Tibial nerve (tissue), 4 donors: Measurements from ENCODE around the gene ABCA5.

Source experiments
- CTCF ChIP-seq, 5 experiments: fragments of 200-600 bp in 3 of 5; fragments of 450-650 bp in 2 of 5; sonication (generic) in 3 of 5; IDR thresholded peaks; one replicate each; pipeline ENCODE4 v1.5.1; 2016 to 2019; ENCODE audit warnings: antibody characterized with exemption in 5 of 5, mild to moderate bottlenecking in 3 of 5, moderate library complexity in 2 of 5
- EP300 ChIP-seq, 2 donors: sonication (generic); formaldehyde crosslinking; IDR thresholded peaks; one replicate each; pipeline ENCODE4 v1.6.1; 2017; ENCODE audit warnings: antibody characterized with exemption in 2 of 2, mild to moderate bottlenecking in 1 of 2
- POLR2A ChIP-seq, 2 donors: fragments of 450-650 bp; IDR thresholded peaks; one replicate each; pipeline ENCODE4 v1.6.1; 2017; ENCODE audit warnings: antibody characterized with exemption in 2 of 2, mild to moderate bottlenecking in 2 of 2, moderate library complexity in 2 of 2

DNA sequence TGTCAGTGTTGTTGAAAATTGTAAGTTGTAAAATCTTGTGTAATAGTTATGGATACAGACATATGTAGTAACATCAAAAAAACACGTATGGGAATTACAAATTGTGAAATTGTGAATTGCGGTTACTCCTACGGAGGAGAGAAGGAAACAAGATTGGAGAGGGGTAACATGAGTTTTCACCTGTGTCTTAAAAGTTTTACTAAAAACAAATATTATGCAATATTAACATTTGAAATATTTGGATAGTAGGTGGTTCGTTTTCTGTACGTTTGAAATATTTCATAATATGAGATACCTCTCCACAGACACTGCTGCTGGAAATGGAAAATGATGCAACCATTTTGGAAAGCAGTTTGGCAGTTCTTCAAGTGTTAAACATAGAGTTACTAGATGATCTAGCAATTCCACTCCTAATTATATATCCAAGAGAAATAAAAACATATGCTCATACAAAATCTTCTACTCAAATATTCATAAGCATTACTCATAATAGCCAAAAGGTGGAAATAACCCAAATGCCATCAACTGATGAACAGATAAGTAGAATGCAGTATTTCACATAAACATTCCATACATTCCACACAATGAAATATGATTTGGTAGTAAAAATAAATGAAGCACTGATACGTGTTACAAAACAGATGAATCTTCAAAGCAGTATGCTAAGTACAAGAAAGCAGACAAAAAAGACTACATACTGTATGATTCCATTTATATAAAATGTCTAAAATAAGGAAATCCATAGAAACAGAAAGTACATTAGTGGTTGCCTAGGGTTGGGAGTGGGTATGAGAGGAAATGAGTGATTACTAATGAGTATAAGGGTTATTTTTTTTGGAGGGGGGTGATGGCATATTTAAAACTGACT, 57.6 kb downstream of the ABCA5 start:
- no peak for TF ChIP-seq POLR2A (IDR thresholded peaks at IDR 0.05)
- TF ChIP-seq EP300 (IDR thresholded peaks at IDR 0.05): no peak
- no peak for TF ChIP-seq CTCF (IDR thresholded peaks at IDR 0.05)
